Activated T-cell treated with anti-CD3 and anti-CD28 coated beads for 4 hours (primary cell): Measurements from ENCODE around the gene DTD1.

Experiments used
- DNase-seq: peaks from one replicate; pipeline ENCODE4 v3.0.0-alpha.2; 2020

DTD1 gene

DNA sequence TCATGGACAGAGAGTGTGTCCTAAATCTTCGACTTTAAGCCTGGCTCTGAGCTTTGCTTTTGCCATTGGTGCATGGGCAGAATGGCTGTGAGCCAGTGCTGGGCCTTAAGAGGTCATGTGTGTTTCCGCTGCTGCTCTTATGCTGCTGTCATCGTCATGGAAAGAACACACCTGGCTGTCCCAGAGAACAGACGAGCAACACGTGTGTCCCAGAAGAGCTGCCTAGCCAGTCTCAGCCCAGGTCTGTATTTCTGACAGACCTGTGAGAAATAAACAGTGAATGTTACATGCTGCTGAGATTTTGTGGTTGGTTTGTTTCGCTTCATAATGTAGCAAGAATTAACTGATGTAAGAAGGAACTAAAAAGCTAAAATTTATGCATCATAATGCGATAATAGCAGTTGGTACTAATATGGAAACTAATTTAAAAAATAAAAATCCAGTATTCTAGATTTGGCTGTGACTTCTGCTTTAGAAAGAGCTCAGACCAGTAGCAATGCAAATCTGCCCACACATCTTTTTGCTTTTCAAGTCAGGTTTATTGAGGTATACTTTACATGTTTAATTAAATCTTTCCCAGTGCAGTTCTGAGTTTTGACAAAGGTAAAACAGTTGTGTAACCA is 214.3 kb downstream of the DTD1 start:
- no peak for DNase-seq

DNA sequence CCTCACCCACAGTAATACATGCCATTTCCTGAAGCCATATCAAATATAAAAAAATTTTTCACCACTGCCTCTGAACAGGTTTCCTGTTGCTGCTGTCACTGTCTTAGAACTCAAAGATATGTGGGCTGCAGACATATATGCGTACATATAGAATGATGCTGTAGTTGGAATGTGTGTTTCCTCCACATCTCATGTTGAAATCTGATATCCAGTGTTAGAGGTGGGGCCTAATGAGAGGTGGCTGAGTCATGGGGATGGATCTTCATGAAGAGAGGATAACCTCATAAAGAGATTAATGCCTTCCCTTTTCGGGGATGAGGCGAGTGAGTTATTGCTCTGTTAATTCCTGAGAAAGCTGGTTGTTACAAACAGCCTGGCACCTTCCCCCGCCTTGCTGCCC is 218.0 kb downstream of the DTD1 start:
- no peak for DNase-seq

DNA sequence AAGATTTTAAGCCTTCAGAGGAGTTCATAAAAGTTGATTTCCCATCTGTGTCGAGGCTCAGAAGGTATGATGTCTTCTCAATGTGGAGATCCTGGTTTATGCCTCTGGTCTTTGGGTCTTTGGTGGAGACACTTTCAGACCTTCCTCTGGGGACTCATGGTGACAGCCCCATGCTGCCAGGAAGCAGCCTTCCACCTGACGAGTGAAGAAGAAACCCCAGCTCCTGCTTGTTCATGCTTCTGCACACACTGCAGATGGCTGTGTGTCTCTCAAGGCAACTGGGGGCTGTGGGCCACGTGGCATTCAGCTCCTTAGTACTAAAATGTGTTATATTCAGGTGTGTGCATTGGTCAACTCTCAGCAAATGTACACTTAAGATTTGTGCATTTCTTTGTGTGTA is 220.9 kb downstream of the DTD1 start:
- DNase-seq, result no peak

DNA sequence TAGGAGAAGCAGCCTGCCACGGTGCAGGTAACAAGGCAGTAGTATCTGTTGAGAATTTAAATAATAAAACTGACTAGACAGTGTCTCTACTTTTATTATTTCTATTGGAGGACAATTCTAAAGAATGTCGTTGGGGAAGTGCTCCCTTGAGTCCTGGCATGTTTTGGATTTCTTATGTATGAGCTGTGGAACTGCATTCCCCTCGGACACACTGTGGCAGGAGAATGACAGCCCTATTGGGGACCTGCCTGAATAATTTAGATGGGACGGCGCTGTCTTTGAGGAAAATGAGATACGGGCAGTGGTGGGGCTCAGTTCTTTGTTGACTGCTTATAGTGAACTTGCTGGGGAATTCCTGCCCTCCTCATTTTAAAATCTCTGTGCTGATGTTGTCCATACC is 223.3 kb downstream of the DTD1 start:
- DNase-seq, result no peak

DNA sequence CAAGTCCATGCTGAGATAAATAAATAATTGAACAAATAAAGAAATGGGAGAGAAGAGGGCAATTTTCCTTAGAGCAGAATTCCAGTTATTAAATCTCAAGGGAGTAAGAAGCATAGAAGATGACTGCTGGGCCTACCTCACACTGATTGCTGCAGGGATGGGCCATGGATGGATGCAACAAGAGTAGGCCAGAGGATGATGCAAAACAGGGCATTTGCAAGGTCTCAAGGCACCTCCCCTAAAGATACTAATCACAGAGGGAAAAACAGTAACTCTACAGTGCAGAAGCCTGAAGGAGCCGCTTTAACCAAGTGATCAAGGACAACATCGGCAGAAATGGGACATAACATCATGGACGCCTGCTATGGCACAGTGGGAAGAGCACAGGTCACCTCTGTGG is 224.1 kb downstream of the DTD1 start:
- no peak for DNase-seq

DNA sequence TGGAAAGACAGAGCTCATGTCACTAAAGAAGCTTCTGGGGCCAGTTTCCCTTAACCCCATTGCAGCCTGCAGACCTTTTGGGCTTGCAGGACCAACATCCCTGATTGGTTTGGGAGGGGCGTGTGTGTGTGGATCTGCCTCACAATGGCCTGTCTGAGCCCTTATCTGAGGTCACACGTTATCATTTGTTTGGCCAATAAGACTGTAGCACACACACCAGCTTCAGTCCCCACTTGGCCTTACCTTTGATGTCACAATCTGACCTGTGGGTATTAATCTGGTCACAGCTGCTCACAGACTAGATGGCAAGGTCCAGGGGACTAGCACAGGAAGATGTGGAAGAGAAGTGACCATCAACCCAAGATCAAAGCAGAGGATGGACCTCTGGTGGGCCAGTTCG is 225.6 kb downstream of the DTD1 start, which contains the start of gene SCP2D1:
TSS of gene SCP2D1 (plus strand) at position 301 of the 400 bp plus-strand sequence. CDS start at position 334, 33 bp downstream.
- DNase-seq, result no peak

DNA sequence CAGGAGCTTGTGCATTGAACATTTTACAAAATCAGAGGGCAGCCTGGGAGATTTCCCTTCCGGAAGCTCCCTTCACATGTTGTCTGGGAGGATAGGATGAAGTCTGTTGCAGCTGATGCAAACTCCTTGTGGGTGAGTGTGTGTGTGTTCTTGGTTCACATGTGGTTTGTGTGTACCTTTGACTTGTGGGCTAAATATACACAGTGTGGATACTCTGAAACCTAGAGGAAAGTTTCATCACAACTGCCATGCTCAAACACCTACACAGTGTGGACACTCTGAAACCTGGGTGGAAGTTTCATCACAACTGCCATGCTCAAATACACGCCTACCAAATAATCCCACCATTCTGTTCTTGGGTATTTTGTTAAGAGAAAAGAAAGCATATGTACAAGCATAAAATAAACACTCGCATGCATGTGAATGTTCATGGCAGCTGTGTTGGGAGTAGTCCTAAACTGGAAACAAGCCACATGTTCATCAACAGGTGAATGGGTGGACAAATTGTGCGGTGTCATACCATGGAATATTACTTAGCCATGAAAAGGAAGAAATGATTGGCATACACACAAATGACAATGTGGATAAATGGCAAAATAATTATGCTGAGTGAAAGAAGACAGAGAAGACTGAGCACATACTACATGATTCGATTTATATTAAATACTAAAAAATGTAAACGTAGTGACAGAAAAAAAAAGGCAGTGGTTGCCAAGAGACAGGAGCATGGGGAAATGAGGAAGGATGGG is 227.5 kb downstream of the DTD1 start:
- no peak for DNase-seq
